Activated CD8-positive, alpha-beta memory T cell treated with anti-CD3 and anti-CD28 coated beads, Interleukin-2, amount 50 U/mL, for 1 hour (primary cell): Measurements from ENCODE around the gene CCDC85B.
"Not testable (repeated sequence)": the region's sequence is repeated elsewhere in the genome, so short reads cannot be mapped to it uniquely, and the experiment has no call there.

ENCODE experiments used
- DNase-seq: peaks from one replicate; pipeline ENCODE4 v3.0.0-alpha.2; 2020; ENCODE audit errors: extremely low read depth

CCDC85B gene

GRCh38 chr11:65890324-65891218 is at the start of gene CCDC85B:
TSS of gene CCDC85B (plus strand) at chr11:65890673. CDS start at chr11:65890784, 111 bp downstream.
- peak; percentile 93 for DNase-seq

GRCh38 chr11:65842144-65842543 is 48.3 kb upstream of the CCDC85B start:
- DNase-seq, result no peak

- no peak for DNase-seq
Observed at GRCh38 chr11:65843811-65844210, 46.7 kb upstream of the CCDC85B start.

GRCh38 chr11:65844231-65844872 is 46.1 kb upstream of the CCDC85B start:
- no peak for DNase-seq

GRCh38 chr11:65847746-65848145 is 42.7 kb upstream of the CCDC85B start:
- DNase-seq, result no peak

GRCh38 chr11:65848693-65849092 is 41.8 kb upstream of the CCDC85B start:
- not testable (repeated sequence) for DNase-seq

GRCh38 chr11:65849366-65849765 is 41.1 kb upstream of the CCDC85B start:
- DNase-seq, result no peak

GRCh38 chr11:65849771-65850216 is 40.7 kb upstream of the CCDC85B start:
- DNase-seq, result no peak

GRCh38 chr11:65850217-65851082 is 40.0 kb upstream of the CCDC85B start:
- no peak for DNase-seq

- DNase-seq, result no peak
Observed at GRCh38 chr11:65851083-65851579, 39.3 kb upstream of the CCDC85B start.

GRCh38 chr11:65851811-65852507 is 38.5 kb upstream of the CCDC85B start:
- DNase-seq, result no peak

GRCh38 chr11:65852508-65853245 is 37.8 kb upstream of the CCDC85B start:
- DNase-seq, result no peak

- no peak for DNase-seq
Observed at GRCh38 chr11:65853246-65853979, 37.1 kb upstream of the CCDC85B start.

GRCh38 chr11:65854161-65854592 is 36.3 kb upstream of the CCDC85B start:
- no peak for DNase-seq

- DNase-seq, result no peak
Observed at GRCh38 chr11:65854852-65855837, 35.3 kb upstream of the CCDC85B start.

- DNase-seq, result no peak
Observed at GRCh38 chr11:65855927-65856363, 34.5 kb upstream of the CCDC85B start.

GRCh38 chr11:65856689-65857499 is 33.6 kb upstream of the CCDC85B start:
- peak; percentile 59 for DNase-seq

- DNase-seq, result no peak
Observed at GRCh38 chr11:65857500-65857852, 33.0 kb upstream of the CCDC85B start.
